ENCODE data around the gene STXBP3.

- no peak for TF ChIP-seq CTCF (IDR thresholded peaks at IDR 0.05)
- no peak for TF ChIP-seq ZFX (IDR thresholded peaks at IDR 0.05; ENCODE audit: borderline replicate concordance)
These were observed 18.0 kb upstream of the STXBP3 start for GRCh38 chr1:108728327-108728923.
